GM12873 (cell line): ENCODE measurements around the gene SHBG.

ENCODE experiments used
- TF ChIP-seq, protein P1 (sequence below): IDR thresholded peaks from 2 replicates; pipeline ENCODE4 v1.5.1; 2012; ENCODE audit warnings: low read depth, mild to moderate bottlenecking, moderate library complexity, low read length, control low read depth; ENCODE audit not compliant: insufficient read depth; ENCODE audit errors: missing control alignments

Gene SHBG

DNA sequence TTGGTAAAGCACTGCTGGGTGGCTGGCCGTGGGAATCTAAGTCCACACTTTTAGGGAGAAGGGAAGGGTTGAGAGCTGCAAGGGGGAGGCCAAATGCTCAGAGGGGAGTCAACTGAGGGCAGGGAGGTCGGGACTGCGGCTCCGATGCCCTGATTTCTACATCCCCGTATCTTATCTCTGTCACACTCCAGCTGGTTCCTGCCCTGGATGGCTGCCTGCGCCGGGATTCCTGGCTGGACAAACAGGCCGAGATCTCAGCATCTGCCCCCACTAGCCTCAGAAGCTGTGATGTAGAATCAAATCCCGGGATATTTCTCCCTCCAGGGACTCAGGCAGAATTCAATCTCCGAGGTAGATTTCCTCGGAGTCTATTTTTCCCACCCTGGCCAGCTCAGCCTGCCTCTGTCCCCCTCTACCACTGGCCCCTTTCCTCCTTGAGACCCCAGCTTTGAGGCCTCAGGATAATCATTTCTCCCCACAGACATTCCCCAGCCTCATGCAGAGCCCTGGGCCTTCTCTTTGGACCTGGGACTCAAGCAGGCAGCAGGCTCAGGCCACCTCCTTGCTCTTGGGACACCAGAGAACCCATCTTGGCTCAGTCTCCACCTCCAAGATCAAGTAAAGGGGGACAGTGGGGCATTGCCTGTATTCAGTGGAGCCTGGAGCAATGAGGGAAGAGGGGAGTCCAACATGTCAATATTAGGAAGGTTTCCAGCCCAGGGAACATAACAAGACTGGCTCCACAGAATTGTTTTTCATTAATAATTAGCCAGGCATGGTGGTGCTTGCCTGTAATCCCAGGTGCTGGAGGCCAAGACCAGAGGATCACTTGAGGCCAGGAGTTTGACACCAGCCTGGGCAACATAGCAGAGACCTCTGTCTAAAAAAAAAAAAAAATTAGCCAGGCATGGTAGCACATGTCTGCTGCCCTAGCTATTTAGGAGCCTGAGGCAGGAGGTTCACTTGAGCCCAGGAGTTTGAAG lies 1.8 kb downstream of the SHBG start:
- TF ChIP-seq, protein P1, sequence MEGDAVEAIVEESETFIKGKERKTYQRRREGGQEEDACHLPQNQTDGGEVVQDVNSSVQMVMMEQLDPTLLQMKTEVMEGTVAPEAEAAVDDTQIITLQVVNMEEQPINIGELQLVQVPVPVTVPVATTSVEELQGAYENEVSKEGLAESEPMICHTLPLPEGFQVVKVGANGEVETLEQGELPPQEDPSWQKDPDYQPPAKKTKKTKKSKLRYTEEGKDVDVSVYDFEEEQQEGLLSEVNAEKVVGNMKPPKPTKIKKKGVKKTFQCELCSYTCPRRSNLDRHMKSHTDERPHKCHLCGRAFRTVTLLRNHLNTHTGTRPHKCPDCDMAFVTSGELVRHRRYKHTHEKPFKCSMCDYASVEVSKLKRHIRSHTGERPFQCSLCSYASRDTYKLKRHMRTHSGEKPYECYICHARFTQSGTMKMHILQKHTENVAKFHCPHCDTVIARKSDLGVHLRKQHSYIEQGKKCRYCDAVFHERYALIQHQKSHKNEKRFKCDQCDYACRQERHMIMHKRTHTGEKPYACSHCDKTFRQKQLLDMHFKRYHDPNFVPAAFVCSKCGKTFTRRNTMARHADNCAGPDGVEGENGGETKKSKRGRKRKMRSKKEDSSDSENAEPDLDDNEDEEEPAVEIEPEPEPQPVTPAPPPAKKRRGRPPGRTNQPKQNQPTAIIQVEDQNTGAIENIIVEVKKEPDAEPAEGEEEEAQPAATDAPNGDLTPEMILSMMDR = no peak

DNA sequence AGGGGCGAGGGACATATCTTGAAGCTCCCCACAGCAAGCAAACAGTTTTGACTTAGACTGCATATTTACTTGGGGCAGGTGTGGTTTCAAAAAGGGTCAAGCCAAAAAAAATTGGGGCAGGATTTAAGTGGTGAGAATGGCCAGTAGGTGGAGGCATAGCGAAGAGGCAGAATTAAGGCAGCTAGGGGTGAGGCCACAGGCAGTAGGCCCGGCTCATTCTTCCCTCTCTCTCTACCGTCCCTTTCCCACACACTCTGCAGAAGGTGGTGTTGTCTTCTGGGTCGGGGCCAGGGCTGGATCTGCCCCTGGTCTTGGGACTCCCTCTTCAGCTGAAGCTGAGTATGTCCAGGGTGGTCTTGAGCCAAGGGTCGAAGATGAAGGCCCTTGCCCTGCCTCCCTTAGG lies 2.6 kb downstream of the SHBG start:
- TF ChIP-seq, protein P1 = peak; percentile 68

DNA sequence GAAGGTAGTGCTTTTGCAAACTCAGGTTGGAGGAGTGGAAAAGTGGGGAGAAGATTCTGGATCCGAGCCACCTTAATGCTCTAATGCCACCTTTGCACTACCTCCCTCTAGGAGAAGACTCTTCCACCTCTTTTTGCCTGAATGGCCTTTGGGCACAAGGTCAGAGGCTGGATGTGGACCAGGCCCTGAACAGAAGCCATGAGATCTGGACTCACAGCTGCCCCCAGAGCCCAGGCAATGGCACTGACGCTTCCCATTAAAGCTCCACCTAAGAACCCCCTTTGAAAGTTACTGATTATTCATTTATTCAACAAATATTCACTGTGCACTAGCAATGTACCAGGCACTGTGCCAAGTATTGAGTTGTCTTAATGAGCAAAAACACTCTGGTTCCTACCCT lies 3.2 kb downstream of the SHBG start:
- TF ChIP-seq, protein P1 = peak; percentile 30

DNA sequence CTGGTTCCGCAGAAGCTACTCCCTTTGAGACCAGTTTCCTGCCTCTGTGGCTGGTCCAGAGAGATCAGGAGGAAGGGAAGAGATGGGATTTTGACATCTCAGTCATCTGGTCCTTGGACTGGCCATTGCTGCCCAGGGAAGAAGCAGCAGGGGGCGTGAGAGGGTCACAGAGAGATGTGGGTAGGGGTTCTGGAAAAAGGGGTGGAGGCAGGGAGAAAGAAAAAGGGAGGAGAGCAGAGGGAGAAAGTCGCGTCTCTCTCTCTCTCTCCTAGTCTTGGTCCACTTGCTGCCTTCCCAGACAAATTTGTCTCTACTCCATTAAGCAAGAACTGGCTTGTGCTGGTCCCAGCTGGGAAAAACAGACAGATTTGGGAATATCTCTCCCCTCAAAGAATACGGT lies 4.4 kb downstream of the SHBG start:
- TF ChIP-seq, protein P1 = peak; percentile 44

DNA sequence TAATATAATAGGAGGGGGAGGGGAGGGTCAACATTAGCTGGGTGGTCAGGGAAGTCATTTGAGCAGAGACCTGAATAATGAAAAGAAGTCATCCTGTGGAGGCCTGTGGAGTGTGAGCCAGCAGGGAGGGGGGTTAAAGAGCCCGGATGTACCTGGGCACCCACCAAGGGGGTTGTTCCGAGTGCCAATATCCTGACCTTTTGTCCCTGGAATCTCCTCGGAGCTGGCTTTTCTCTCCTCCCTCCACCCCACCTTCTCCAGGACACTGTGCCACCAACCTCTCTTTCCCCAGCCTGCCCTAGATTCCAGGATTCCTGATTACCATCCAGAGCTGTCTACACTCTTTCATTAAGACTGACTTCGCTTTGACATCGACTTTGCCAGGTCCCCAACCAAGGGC lies 6.2 kb downstream of the SHBG start:
- TF ChIP-seq, protein P1 = no peak

DNA sequence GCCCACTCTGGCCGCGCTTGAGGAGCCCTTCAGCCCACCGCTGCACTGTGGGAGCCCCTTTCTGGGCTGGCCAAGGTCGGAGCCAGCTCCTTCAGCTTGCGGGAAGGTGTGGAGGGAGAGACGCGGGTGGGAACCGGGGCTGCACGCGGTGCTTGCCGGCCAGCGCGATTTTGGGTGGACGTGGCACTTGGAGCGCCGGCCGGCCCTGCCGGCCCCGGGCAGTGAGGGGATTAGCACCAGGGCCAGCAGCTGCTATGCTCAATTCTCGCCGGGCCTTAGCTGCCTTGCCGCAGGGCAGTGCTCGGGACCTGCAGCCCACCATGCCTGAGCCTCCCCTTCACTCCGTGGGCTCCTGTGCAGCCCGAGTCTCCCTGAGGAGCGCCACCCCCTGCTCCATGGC lies 10.8 kb downstream of the SHBG start:
- TF ChIP-seq, protein P1 = no peak

DNA sequence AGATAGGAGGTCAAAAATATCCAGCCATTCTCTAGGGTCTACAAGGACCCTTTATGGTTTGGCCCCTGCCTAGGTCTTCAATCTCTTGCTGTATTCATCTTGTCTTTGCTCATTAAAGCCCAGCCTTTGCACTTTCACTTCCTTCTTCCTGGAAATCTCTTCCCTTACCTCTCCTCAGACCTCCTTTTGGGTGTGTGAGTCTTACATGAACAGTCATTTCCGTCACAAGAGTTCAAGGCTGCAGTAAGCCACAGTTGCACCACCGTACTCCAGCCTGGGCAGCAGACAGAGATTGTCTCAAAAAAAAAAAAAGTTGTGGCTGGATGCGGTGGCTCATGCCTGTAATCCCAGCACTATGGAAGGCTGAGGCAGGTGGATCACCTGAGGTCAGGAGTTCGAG lies 14.8 kb downstream of the SHBG start:
- TF ChIP-seq, protein P1 = no peak
